HG03575 (cell line): Measurements from ENCODE around the gene TCTN3.
"Not testable (repeated sequence)": the region's sequence is repeated elsewhere in the genome, so short reads cannot be mapped to it uniquely, and the experiment has no call there.

Source experiments
- ATAC-seq: cut with Tn5 transposase; IDR thresholded peaks from one replicate; pipeline ENCODE4 v1.9.1; 2021; ENCODE audit not compliant: unreplicated experiment, insufficient number of reproducible peaks, low FRiP score; ENCODE audit errors: extremely low read depth

TCTN3 gene

GRCh38 chr10:95644901-95645300 is 48.8 kb downstream of the TCTN3 start:
- no peak for ATAC-seq

GRCh38 chr10:95640891-95641315 is 52.8 kb downstream of the TCTN3 start:
- ATAC-seq = no peak

- ATAC-seq = no peak
Measured at GRCh38 chr10:95637911-95638310, 55.8 kb downstream of the TCTN3 start.

GRCh38 chr10:95637140-95637539 is 56.6 kb downstream of the TCTN3 start:
- ATAC-seq = no peak

- ATAC-seq = no peak
Measured at GRCh38 chr10:95635319-95635733, 58.4 kb downstream of the TCTN3 start.

- no peak for ATAC-seq
Measured at GRCh38 chr10:95628786-95629185, 64.9 kb downstream of the TCTN3 start.

GRCh38 chr10:95626500-95626899 is 67.2 kb downstream of the TCTN3 start:
- no peak for ATAC-seq

GRCh38 chr10:95620415-95620814 is 73.3 kb downstream of the TCTN3 start:
- not testable (repeated sequence) for ATAC-seq

- ATAC-seq = no peak
Measured at GRCh38 chr10:95618101-95618500, 75.6 kb downstream of the TCTN3 start.

- no peak for ATAC-seq
Measured at GRCh38 chr10:95616446-95616845, 77.3 kb downstream of the TCTN3 start.
